OCI-M2 (cell line): Measurements from ENCODE around the gene SNX30.

Experiments
- DNase-seq: peaks from one replicate; lab custom pipeline; 2025; ENCODE audit not compliant: unreplicated experiment; lab: John Stamatoyannopoulos, UW

Gene SNX30

GRCh38 chr9:112751056-112751795, 666 bp downstream of the SNX30 start:
- no peak for DNase-seq

GRCh38 chr9:112752334-112753125, 2.0 kb downstream of the SNX30 start:
- DNase-seq = no peak

GRCh38 chr9:112753725-112754124, 3.2 kb downstream of the SNX30 start:
- DNase-seq = no peak

- no peak for DNase-seq
These were observed 4.0 kb downstream of the SNX30 start for GRCh38 chr9:112754578-112754977.

- DNase-seq = no peak
These were observed 4.5 kb downstream of the SNX30 start for GRCh38 chr9:112755016-112755427.

GRCh38 chr9:112755675-112756074, 5.1 kb downstream of the SNX30 start:
- no peak for DNase-seq

- DNase-seq = no peak
These were observed 6.8 kb downstream of the SNX30 start for GRCh38 chr9:112757282-112757883.

GRCh38 chr9:112757940-112758339, 7.4 kb downstream of the SNX30 start:
- no peak for DNase-seq

- no peak for DNase-seq
These were observed 10.3 kb downstream of the SNX30 start for GRCh38 chr9:112760821-112761220.

GRCh38 chr9:112761912-112762655, 11.5 kb downstream of the SNX30 start:
- DNase-seq = no peak

GRCh38 chr9:112762726-112763518, 12.4 kb downstream of the SNX30 start:
- no peak for DNase-seq

- DNase-seq = no peak
These were observed 13.8 kb downstream of the SNX30 start for GRCh38 chr9:112764344-112764743.

GRCh38 chr9:112764837-112765236, 14.3 kb downstream of the SNX30 start:
- no peak for DNase-seq

GRCh38 chr9:112765281-112765680, 14.7 kb downstream of the SNX30 start:
- DNase-seq = no peak

GRCh38 chr9:112771359-112772214, 21.0 kb downstream of the SNX30 start:
- no peak for DNase-seq

GRCh38 chr9:112772215-112772509, 21.6 kb downstream of the SNX30 start:
- no peak for DNase-seq

GRCh38 chr9:112772551-112772950, 22.0 kb downstream of the SNX30 start:
- no peak for DNase-seq

GRCh38 chr9:112774006-112774996, 23.7 kb downstream of the SNX30 start:
- DNase-seq = no peak

- no peak for DNase-seq
These were observed 27.4 kb downstream of the SNX30 start for GRCh38 chr9:112777914-112778313.
